ENCODE results near the gene RND1.
"Not testable (repeated sequence)": the region's sequence is repeated elsewhere in the genome, so short reads cannot be mapped to it uniquely, and the experiment has no call there.

Gene RND1

DNA sequence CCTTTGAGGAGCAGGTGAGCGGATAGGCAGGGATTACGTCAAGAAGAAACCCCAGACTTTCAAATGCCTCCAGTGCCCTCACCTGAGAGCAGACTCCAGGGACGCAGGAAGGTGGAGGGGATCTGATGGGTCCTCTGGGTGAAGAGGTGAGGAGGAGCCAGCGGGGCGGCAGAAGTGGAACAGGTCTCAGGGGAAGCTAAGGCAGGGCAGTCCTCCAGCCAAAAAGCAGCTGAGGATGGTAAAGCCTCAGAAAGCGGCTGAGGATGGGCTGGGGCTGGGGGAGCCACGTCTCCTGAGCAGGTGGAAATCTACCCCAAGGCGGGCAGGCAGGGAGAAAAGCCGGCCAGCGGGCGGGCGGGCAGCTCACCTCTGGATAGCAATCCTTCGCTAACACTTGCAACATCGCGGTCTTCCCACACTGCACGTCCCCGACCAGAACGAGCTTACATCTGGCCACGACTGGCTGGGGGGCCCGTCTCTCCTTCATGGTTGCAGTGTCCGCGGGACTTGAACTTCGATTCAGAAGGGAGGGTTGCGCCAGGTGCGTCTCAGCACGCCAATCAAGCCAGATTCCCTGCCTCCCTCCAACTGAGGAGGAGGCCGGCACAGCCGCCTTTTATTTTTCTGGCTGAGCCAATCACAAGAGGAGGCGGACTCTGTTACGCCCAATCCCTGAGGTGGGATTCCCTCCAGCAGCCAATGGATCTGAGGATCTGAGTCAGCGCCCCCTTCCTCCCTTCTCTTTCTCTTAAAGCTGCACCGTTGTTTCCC lies at the start of gene RND1:
RND1 (minus strand) TSS at position 590 of the 771 bp plus-strand sequence; CDS start at position 487, 103 bp downstream.
- DNase-seq = peak; percentile 77

DNA sequence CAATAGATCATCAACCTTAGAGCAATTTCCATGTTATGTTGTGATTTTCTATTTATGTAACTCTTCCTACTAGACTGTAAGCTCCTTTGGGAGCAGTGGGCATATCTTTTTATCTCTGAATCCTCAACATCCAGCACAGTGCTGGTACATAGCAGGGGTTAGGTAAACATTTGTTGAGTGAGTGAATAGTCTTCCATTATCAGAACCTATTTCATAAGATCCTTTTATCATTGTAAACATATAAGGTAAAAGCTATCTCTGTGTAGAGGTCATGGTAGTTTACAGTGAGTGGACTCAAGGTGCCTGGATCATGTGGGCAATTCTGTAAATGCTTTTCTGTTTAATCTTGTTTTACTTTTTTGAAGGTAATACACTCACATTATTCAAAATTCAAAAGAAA lies 44.5 kb upstream of the RND1 start:
- no peak for DNase-seq

DNA sequence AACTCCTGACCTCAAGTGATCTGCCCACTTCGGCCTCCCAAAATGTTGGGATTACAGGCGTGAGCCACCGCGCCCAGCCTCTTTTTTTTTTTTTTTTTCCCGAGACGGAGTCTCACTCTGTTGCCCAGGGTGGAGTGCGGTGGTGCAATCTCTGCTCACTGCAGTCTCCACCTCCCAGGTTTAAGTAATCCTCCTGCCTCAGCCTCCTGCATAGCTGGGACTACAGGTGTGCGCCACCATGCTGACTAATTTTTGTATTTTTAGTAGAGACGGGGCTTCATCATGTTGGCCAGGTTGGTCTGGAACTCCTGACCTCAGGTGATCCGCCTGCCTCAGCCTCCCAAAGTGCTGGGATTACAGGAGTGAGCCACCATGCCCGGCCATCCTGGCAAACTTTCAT lies 44.0 kb upstream of the RND1 start:
- not testable (repeated sequence) for DNase-seq

DNA sequence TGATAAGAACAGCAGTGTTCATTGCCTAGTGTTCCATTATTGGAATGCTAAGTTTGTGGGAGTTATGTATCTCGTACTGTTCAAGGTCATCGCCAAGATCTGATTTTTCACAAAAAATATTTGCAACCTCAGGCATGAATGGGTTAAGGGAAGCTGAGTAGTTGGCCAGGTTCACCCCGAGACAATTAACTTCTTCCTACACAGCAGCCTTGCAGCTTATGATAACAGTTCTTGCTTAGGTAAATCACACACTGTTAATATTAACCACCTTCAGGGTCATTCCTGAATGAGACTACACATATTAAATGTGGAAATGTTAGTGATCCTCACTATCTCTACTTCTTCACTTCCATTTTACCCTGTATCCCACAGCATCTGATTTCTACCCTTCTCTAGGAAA lies 41.6 kb upstream of the RND1 start:
- no peak for DNase-seq

DNA sequence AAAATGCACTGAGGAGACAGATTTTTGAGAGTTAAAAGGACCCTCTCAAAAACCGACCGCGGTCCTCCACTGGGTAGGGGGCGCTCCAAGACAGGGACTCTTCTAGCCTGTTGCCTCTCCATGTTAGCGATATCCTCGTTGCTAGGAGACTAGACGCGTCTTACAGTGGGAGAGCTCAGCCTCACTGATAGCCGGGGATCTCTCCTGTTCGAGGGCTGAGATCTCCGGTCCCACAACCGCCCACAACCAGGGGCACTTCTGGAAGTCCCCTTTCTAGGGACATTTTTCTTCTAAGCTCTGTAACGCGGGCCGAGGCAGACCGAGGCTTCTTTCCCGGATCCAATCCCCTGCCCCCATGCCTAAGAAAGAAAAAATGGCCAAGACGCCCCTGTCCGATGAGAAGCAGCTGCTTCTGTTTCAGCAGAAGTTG lies 38.3 kb upstream of the RND1 start:
- peak; percentile 68 for DNase-seq

DNA sequence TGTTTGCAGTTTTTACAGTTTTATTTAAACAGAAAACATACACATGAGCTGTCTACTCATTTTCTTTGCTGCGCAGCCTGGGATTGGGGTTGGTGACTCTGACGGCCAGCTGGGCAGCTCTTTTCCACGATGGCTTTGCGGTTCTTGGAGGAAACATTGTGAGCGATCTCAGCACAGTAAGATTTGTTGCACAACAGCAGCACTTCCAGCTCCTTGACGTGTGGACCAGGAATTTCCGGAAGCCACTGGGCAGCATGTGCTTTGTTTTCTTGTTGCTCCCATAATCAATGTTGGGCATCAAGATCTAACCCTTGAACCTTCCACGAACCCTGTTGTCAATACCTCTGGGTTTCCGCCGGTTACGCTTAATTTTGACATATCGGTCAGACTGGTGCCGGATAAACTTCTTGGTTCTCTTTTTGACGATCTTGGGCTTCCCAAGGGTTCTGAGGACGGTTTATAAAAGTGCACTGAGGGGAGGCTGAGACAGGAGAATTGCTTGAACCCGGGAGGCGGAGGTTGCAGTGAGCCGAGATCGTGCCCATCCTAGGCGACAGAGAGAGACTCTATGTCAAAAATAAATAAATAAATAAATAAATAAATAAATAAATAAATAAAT lies 37.8 kb upstream of the RND1 start:
- DNase-seq = no peak

DNA sequence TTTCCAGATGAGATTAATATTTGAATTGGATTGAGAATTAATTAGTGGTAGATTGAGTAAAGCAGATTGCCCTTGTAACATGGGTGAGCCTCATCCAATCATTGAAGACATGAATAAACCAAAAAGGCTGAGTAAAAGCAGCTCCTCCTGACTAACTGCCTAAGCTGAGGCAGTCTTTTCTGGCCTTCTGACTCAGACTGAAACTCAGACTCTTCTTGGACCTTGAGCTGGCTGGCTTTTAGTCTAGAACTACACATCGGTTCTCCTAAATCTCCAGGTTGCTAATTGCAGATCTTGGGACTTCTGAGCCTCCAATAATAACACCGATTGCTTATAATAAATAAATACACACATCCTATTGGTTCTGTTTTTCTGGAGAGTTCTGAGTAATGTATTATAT lies 35.6 kb upstream of the RND1 start:
- DNase-seq = no peak

DNA sequence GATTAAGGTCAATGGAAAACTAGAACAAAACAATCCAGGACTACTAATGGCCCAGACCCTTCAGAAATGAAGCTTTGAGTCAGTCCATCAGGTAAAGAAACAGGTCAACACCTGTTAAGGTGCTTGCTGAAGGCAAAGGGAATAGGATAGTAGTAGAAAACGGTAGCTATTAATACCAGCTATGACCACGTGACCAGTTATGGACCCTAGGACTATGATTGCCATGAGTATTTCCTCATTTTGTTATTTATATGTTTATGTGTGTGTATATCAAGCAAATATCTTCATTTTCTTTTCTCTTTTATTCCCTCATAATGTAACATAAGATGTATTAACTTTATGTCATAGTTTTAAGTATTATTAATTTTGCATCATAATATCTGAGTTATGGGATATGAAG lies 34.0 kb upstream of the RND1 start:
- DNase-seq = no peak

DNA sequence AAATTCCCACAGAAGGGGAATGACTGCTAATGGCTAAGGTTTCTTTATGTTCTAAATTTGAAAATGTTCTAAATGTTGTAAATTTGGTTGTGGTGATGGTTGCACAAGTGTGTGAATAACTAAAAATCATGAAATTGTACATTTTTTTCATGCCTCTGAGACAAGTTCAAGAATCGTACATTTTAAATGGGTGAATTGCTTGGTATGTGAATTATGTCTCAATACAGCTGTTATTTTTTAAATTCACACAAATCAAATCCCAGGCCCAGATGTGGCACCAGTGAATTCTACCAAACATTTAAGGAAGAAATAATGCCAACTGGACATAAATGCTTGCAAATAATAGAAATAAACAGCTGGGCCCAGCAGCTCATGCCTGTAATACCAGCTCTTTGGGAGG lies 28.6 kb upstream of the RND1 start:
- no peak for DNase-seq

DNA sequence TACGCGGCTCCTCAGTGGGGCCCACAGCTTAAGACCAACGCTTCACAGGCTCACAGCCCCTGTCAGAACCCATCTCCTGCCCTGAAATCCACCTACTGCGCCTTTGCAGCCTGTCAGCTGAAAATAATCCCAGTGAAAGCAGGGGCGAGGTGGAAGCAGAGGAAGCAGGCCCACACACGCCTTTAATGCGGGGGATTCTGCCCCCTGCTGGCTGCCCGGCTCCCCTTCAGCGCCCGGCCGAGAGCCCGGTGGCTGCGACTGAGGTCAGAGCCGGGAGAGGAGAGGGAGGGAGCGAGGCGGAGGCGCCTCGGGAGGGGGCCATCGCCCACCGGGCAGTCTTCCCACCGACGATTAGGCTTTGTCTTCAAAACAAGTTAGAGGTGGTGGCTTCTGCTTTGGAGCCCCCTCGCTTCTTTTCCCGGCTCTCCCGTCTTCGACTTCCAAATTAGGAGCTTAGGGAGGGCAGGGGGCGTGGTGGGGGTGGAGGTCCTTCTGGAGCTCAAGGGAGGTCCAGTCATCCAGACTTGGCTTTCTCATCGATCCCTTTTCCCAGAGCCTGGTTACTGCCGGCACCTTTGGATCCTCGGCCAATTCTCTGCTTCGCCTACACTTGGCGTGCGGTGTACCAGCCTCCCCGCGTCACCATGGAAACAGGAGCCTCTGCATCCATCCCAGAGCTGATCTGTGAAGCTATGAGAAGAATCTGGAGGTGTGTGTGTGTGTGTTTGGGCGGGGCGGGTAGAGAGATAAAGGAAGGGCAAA lies 25.2 kb upstream of the RND1 start:
- peak; percentile 60 for DNase-seq

DNA sequence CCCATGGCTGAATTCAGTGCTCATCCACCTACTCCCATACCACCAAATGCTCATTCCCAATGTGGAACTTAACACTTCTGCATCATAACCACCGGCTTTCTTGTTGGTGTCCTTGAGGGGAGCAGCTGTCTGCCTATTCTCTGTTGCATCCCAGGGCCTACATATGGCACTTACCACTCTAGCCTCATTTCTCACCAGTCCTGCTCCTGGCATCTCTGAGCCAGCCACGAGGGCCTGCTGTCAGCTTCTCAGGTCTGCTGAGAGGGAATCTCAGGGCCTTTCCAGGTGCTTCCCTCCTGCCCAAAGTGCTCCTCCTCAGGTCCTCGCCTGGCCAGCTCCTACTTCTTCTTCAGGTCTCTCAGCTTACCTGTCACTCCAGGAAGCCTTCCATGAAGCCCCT lies 24.0 kb upstream of the RND1 start:
- no peak for DNase-seq

DNA sequence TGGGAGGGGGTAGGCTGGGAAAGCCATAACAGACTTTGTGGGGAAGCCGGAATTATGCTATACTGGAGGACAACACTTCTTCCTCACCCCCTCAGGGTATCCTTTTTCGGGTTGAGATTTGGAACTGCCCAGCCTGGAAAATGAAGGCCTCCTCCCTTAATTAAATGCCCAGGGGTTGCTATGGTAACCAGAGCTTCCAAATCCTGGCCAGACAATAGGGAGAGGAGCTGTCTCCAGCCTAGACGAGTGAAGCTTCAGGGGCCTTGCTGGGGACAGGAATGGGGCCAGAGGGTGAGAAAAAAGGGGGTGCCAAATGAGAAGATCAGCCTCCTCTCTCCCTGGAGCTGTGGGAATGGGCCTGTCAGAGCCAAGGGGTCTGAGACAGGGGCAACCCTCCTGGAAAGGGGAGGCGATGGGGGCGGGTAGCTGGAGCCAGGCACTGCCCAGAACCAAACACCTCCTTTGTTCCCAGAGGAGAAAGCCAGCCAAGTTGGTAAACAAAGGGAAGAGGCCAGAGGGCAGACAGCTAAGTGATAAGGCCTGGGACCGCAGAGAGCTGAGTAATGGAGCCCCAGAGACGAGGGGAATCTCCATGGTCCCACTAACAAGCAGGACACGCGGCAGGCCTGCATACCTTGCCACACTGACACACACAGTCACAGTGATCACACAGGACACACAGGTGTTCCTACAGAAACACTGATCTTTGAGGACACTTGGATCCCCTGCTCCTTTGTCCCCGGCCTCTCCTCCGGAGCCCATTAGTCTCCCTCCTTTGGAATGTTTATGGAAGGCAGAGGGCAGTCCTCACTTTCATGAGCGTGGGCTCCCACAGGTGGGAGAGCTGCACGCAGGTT lies 17.9 kb upstream of the RND1 start:
- no peak for DNase-seq

DNA sequence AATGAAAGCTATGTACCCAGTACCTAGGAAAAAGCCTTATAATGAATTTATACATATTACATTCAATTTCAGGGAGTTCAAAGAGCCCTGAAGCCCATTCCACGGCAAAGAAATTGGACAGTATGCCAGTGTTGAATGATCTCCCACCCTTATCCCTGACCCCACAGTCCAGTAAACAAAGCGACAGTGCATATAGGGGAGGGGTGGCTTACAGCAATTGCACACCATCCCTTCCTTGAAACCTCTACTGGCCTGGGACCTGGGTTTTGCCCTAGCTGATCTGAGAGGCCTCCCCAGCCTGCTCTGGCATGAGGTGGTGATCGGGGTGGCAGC lies 17.3 kb upstream of the RND1 start:
- no peak for DNase-seq

DNA sequence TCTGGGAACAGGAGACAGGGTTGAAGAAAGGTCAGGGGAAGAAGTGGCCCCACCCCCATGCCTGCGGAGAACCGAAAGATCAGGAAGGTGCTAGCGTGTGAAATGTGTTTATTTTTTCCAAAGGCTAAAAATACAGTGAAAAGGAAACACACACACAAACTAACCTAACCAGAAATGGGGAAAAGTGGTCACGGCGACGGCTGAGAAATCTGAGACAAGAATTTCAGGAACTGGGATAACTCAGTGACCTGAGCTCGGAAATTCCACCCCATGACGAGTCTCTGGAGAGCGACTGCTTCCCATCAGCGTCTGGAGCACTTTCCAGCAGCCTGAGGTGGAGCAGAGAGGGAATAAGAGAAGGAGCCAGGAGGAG lies 16.6 kb upstream of the RND1 start:
- no peak for DNase-seq

DNA sequence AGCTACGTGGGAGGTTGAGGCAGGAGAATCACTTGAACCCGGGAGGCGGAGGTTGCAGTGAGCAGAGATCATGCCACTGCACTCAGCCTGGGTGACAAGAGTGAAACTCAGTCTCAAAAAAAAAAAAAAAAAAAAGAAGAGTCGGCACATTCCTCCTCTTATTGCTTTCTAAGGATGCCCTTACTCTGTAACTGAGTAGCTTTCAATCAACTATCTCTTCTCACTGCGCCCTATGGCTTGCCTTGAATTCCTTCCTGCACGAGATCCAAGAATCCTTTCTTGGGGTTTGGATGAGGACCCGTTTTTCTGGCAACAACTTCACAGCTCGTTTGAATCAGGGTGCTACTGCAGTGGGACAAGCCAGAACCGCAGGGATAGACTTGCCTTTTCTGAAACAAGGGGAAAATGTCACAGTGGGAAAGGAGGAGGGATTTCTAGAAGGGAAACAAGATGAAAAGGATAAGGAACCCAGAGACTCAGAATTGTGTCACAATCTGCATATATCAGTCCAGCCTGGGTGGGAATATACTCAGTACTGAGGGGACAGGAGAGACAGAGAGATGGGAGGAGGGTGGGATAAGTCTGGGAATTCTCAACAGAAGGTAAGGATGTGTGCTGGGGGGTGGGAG lies 16.1 kb upstream of the RND1 start:
- no peak for DNase-seq

DNA sequence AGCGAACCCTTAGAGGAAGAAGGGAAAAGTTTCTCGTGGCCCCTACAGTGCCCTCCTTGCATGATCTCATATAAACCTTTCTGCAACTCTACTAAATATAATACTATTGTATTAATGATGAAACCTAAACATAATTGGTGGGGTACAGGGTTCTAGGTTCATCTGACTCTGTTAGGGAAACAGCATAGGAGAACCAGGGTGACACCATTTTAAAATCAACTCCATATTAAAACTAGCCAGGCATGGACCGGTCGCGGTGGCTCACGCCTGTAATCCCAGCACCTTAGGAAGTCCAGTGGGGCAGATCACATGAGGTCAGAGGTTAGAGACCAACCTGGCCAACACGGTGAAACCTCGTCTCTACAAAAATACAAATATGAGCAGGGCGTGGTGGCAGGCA lies 15.0 kb upstream of the RND1 start:
- no peak for DNase-seq

DNA sequence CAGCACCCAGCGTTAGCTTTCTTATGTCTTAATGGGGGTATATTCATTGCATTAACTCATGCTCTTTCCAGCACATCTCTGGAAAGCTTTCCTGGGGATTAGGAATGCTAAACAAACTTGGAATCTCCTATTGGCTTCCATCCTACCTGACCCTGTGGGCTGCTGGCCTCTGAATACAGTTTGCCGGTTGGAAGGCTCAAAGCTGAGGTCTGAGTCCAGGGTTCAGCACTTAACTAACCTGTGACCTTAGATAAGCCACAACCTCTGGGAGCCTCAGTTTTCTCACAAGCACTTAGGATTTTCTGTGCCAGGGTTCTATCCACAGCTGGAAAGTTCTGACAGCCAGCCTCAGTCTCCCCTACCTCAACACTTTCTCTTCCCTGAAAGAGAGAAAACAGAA lies 12.9 kb upstream of the RND1 start:
- DNase-seq = no peak

DNA sequence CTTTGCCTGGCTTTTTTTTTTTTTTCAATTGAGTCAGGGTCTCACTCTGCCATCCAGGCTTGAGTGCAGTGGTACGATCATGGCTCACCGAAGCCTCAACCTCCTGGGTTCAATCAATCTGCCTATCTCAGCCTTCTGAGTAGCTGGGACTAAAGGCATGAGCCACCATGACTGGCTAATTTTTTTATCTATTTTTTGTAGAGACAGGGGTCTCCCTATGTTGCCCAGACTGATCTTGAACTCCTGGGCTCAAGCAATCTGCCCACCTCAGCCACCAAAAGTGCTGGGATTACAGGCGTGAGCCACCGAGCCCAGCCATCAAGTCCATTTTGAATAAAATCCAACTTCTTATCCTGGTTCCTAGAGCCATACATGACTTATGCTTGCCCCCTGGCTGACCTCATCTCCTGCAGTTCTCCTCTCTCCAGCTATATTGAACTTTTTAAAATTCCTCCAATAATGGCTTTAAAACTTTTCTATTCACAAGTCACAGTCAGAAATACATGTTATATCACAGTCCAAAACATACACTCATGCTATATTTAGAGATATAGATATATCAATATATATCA lies 10.4 kb upstream of the RND1 start:
- no peak for DNase-seq

DNA sequence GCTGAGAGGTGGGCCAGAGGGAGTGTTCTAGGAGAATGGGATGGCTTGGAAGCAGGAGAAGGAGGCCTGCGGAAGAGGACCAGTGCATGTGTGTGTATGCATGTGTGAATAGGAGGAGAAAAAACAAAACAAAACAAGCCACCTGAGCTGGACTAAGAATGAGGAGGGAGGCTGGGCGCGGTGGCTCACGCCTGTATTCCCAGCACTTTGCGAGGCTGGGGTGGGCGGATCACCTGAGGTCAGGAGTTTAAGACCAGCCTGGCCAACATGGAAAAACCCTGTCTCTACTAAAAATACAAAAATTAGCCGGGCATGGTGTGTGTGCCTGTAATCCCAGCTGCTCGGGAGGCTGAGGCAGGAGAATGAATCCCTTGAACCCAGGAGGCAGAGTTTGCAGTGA lies 7.9 kb upstream of the RND1 start:
- DNase-seq = not testable (repeated sequence)

DNA sequence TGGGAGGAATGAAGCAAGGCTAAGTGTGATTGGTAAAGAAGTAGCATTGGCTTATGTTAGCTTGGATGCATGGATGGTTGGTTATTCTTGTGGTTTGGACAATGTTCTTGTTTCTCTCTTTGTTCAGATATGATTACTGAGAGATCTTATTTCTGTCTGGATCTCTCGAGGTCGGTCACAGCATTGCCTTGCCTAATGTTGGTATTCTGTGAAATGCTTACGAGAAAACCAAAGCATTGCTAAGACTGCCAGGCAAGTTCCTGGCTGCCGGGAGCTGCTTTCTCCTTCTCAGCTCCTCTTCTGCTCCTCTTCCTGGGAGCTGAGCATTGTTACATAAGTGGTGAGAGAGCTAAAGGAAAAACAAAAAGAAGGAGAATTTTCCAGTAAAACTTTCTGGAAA lies 7.4 kb upstream of the RND1 start:
- DNase-seq = no peak

DNA sequence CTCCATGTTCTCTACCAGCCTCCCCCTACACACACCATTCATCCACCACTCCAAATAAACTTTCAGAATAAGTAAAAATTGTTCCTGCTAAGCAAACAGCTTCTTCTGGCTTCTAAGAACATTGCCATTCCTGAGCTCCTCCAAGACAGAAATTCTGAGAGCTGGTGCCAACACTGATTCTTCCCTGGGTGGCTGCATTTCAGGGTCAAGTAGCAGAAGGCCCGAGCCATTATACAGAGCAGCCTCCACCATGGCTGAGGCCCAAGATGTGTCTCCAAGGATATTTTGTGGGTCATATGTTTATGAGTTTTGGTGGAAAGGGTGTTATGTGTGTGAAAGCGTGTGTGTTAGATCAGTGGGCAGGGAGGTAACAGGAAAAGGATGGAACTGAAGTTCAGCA lies 3.5 kb upstream of the RND1 start:
- DNase-seq = no peak

DNA sequence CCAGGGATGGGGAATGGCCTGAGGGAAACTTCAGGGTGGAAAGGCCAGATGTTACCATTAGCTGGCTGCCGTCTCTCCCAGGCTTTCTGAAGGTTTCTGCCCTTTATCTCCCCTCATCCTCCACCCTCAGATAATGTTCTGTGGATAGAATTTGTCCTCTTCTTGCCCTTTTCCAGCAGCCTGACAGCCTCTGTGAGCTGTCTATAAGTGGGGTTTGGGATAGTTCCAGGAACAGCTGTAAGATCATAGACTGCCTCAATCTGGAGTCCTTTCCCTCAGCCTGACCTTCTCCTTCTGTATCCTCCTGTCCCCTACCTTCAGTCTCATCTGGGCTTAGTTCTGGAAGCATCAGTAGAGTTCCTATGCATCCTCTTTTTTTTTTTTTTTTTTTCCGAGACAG lies 2.8 kb upstream of the RND1 start:
- no peak for DNase-seq

Measured in activated effector memory CD4-positive, alpha-beta T cell treated with Interleukin-2 at 50 U/mL for 16 hours (primary cell).